WTC11 (cell line): ENCODE data around the gene PXYLP1. TPM values are rescaled to one million over a fixed set of nuclear protein-coding genes. Genes with fewer than 3 reads are reported as not detected.
A peak's percentile ranks its signal among the peaks of the same experiment; 100 is the strongest.

Experiments used
- ATAC-seq: fragments of 200-7000 bp; cut with Tn5 transposase; 2 replicates; pipeline ENCODE4 v1.10.0; 2021; ENCODE audit warnings: mild to moderate bottlenecking, moderate library complexity
- CTCF ChIA-PET: fragments of 300-600 bp; sonication (Branson Sonifier 250); formaldehyde crosslinking; loops from one replicate; lab custom pipeline; 2021; ENCODE audit warnings: antibody characterized with exemption; lab: Charles Lee
- POLR2A ChIA-PET: fragments of 350-600 bp; sonication (Branson Sonifier 250); formaldehyde crosslinking; loops from one replicate; lab custom pipeline; 2021; ENCODE audit warnings: antibody characterized with exemption; lab: Charles Lee
- DNase-seq: peaks from one replicate; pipeline ENCODE4 v3.0.0; 2021; ENCODE audit warnings: low spot score
- H3K27ac Mint-ChIP-seq: 2 replicates; pipeline ENCODE4 v1.8.0; 2021; ENCODE audit warnings: mixed read lengths
- H3K27me3 Mint-ChIP-seq: 2 replicates; pipeline ENCODE4 v1.8.0; 2021; ENCODE audit warnings: low read depth, mild to moderate bottlenecking, moderate library complexity, mixed read lengths
- H3K36me3 Mint-ChIP-seq: 2 replicates; pipeline ENCODE4 v1.8.0; 2021; ENCODE audit warnings: mixed read lengths
- H3K4me1 Mint-ChIP-seq: 2 replicates; pipeline ENCODE4 v1.8.0; 2022; ENCODE audit warnings: mixed read lengths
- H3K4me3 Mint-ChIP-seq: 2 replicates; pipeline ENCODE4 v1.8.0; 2021; ENCODE audit warnings: mild to moderate bottlenecking, moderate library complexity, mixed read lengths
- H3K9me3 Mint-ChIP-seq: 2 replicates; pipeline ENCODE4 v1.8.0; 2021; ENCODE audit warnings: mixed read lengths
- ARID4B ChIP-seq: sonication (generic); formaldehyde crosslinking; IDR thresholded peaks from 2 replicates; pipeline ENCODE4 v1.8.0; 2023; ENCODE audit warnings: missing genetic modification reagents, mild to moderate bottlenecking, borderline replicate concordance
- ATF1 ChIP-seq: sonication (generic); formaldehyde crosslinking; IDR thresholded peaks from 2 replicates; pipeline ENCODE4 v1.8.1; 2023; ENCODE audit warnings: mild to moderate bottlenecking, moderate library complexity, missing genetic modification reagents
- CREM ChIP-seq: sonication (generic); formaldehyde crosslinking; IDR thresholded peaks from 2 replicates; pipeline ENCODE4 v1.8.1; 2022; ENCODE audit warnings: mild to moderate bottlenecking, missing genetic modification reagents, moderate library complexity
- EMX1 ChIP-seq: fragments of 250-450 bp; sonication (Bioruptor Pico); IDR thresholded peaks from 2 replicates; pipeline ENCODE4 v1.8.0; 2021; ENCODE audit warnings: mild to moderate bottlenecking
- JAZF1 ChIP-seq: fragments of 250-450 bp; sonication (Bioruptor Pico); IDR thresholded peaks from 2 replicates; pipeline ENCODE4 v1.9.0; 2021; ENCODE audit warnings: moderate library complexity, mild to moderate bottlenecking, inconsistent platforms
- KAT7 ChIP-seq: sonication (generic); formaldehyde crosslinking; IDR thresholded peaks from 2 replicates; pipeline ENCODE4 v1.8.1; 2023; ENCODE audit warnings: missing genetic modification reagents, mild to moderate bottlenecking, borderline replicate concordance
- NFE2L1 ChIP-seq: sonication (generic); formaldehyde crosslinking; IDR thresholded peaks from 2 replicates; pipeline ENCODE4 v1.8.1; 2023; ENCODE audit warnings: missing genetic modification reagents
- NFYB ChIP-seq: sonication (generic); formaldehyde crosslinking; conservative IDR thresholded peaks from 2 replicates; pipeline ENCODE4 v1.8.0; 2022; ENCODE audit warnings: low read depth, missing genetic modification reagents
- NR3C1 ChIP-seq: sonication (generic); formaldehyde crosslinking; conservative IDR thresholded peaks from 2 replicates; pipeline ENCODE4 v1.8.1; 2023; ENCODE audit warnings: low read depth, mild to moderate bottlenecking, missing genetic modification reagents
- TCF7 ChIP-seq: sonication (generic); formaldehyde crosslinking; IDR thresholded peaks from 2 replicates; pipeline ENCODE4 v1.8.0; 2022; ENCODE audit warnings: mild to moderate bottlenecking, low read depth, missing genetic modification reagents, moderate library complexity
- TP53 ChIP-seq: sonication (generic); formaldehyde crosslinking; IDR thresholded peaks from 2 replicates; pipeline ENCODE4 v1.8.1; 2023; ENCODE audit warnings: mild to moderate bottlenecking, missing genetic modification reagents
- USF1 ChIP-seq: sonication (generic); formaldehyde crosslinking; IDR thresholded peaks from 2 replicates; pipeline ENCODE4 v1.8.0; 2022; ENCODE audit warnings: mild to moderate bottlenecking, missing genetic modification reagents
- ZBTB43 ChIP-seq: sonication (generic); formaldehyde crosslinking; IDR thresholded peaks from 2 replicates; pipeline ENCODE4 v1.8.1; 2023; ENCODE audit warnings: mild to moderate bottlenecking, missing genetic modification reagents
- ZNF232 ChIP-seq: sonication (generic); formaldehyde crosslinking; IDR thresholded peaks from 2 replicates; pipeline ENCODE4 v1.8.0; 2022; ENCODE audit warnings: mild to moderate bottlenecking, missing genetic modification reagents
- total RNA-seq: library from RNA; stranded (reverse); gene quantifications from 3 replicates; pipeline ENCODE4 v1.2.3, GENCODE V29; 2021
- TF ChIP-seq, protein P1 (sequence below): fragments of 250-450 bp; sonication (Bioruptor Pico); conservative IDR thresholded peaks from 2 replicates; pipeline ENCODE4 v1.9.0; 2021; ENCODE audit warnings: mild to moderate bottlenecking
- TF ChIP-seq, protein P2 (sequence below): fragments of 250-450 bp; sonication (Bioruptor Pico); IDR thresholded peaks from 2 replicates; pipeline ENCODE4 v1.9.0; 2021; ENCODE audit warnings: moderate library complexity, mild to moderate bottlenecking, inconsistent platforms, borderline replicate concordance
- TF ChIP-seq, protein P3 (sequence below): sonication (generic); formaldehyde crosslinking; IDR thresholded peaks from 2 replicates; pipeline ENCODE4 v1.8.1; 2022; ENCODE audit warnings: mild to moderate bottlenecking, moderate library complexity, missing genetic modification reagents

PXYLP1 gene
- total RNA-seq, 1 experiment from 2014 or later, result 20.1 TPM

GRCh38 chr3:141320399-141321108, 88.9 kb downstream of the PXYLP1 start:
- ChIA-PET POLR2A (no interaction called here), CTCF (interaction anchor here (3.8 kb wide), 1 partner anchor 12 kb away, joined by 9 read pairs; no protein-coding TSS in a partner anchor)
- H3K4me3 Mint-ChIP-seq, result no peak overlapping the region
- no peak overlapping the region for H3K27ac Mint-ChIP-seq
- H3K9me3 Mint-ChIP-seq, result peaks cover 31% of the 10 kb centered on the region
- TF ChIP-seq NR3C1 (CRISPR knock-in tag) (no peak), TP53 (CRISPR knock-in tag) (no peak), ARID4B (CRISPR knock-in tag) (no peak), JAZF1 (CRISPR knock-in tag) (no peak), EMX1 (CRISPR knock-in tag) (no peak), ZNF232 (no peak), KAT7 (CRISPR knock-in tag) (no peak), CREM (CRISPR knock-in tag) (no peak), NFE2L1 (CRISPR knock-in tag) (no peak), TCF7 (CRISPR knock-in tag) (no peak), USF1 (CRISPR knock-in tag) (no peak), ATF1 (CRISPR knock-in tag) (no peak), NFYB (CRISPR knock-in tag) (no peak), ZBTB43 (CRISPR knock-in tag) (no peak)
- TF ChIP-seq, protein P1, sequence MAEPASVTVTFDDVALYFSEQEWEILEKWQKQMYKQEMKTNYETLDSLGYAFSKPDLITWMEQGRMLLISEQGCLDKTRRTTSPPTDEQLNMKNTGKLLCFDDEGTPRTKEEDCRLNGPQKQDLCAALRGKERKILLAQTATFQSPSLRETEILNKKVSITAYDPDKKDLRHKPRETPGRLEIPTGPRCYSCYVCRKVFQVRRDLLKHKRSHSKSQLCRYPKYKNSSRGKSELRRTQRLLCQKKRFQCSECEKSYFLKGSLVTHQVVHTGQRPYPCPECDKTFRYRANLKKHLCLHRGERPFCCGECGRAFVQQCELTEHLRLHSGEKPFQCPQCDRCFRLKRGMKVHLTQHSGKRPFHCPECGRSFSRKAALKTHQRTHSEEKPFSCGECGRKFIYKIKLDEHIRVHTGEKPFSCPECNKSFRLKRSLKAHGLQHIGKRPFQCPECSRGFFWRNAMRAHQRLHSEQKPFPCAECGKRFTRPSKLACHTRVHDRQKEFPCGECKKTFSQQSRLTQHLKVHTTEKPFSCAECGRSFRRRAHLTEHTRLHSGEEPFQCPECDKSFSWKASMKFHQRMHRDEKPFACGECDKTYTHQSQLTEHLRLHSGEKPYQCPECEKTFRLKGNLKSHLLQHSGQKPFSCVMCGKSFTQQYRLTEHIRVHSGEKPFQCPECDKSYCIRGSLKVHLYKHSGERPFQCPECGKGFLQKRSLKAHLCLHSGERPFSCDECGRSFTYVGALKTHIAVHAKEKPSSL (CRISPR knock-in tag), result no peak
- TF ChIP-seq, protein P2, sequence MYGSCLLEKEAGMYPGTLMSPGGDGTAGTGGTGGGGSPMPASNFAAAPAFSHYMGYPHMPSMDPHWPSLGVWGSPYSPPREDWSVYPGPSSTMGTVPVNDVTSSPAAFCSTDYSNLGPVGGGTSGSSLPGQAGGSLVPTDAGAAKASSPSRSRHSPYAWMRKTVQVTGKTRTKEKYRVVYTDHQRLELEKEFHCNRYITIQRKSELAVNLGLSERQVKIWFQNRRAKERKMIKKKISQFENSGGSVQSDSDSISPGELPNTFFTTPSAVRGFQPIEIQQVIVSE, result no peak
- TF ChIP-seq, protein P3, sequence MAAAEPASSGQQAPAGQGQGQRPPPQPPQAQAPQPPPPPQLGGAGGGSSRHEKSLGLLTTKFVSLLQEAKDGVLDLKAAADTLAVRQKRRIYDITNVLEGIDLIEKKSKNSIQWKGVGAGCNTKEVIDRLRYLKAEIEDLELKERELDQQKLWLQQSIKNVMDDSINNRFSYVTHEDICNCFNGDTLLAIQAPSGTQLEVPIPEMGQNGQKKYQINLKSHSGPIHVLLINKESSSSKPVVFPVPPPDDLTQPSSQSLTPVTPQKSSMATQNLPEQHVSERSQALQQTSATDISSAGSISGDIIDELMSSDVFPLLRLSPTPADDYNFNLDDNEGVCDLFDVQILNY, result no peak
- peak; percentile 57 for ATAC-seq
- no peak for DNase-seq
- H3K27me3 Mint-ChIP-seq, result no peaks in the 10 kb centered on the region; the same call in 1 of the 2 replicates
- peaks cover 10% of the 10 kb centered on the region for H3K4me1 Mint-ChIP-seq
- H3K36me3 Mint-ChIP-seq, result peaks cover 16% of the 10 kb centered on the region
